ENCODE results near the gene ABITRAM. TPM values are rescaled to one million over a fixed set of nuclear protein-coding genes. Genes with fewer than 3 reads are reported as not detected.
"Not testable (repeated sequence)": the region's sequence is repeated elsewhere in the genome, so short reads cannot be mapped to it uniquely, and the experiment has no call there.

Gene ABITRAM
- polyA plus RNA-seq, 1 experiment, result 24.5 TPM

DNA sequence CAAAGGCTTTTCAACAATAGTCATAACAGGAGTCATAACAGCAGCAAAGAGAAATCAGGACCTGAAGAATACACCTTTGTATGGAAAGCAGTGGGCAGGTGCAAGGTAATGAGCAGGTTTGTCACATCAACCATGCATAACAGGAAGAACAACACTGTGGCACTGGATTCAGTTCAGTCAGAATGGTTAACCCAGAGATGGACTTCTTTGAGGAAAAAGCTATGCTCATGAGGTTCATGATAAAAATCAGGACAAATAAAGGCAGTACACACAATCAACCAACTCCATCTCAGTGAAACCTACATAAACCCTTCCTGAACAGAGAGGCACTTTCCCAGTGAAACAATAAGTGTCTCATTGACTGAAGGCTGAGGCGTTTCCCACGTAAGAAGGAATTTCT is 27.0 kb downstream of the ABITRAM start:
- no peaks in the 10 kb centered on the region for H3K9me3 ChIP-seq (ENCODE audit: control insufficient read depth, insufficient read depth, low read length)
- no peak for DNase-seq (ENCODE audit: low read depth, low spot score)
- no peaks in the 10 kb centered on the region for H3K27me3 ChIP-seq (ENCODE audit: control insufficient read depth, insufficient read depth, low read length)
- H3K27ac ChIP-seq (ENCODE audit: low read depth, low read length), result no peak overlapping the region
- no peak overlapping the region for H3K4me3 ChIP-seq (ENCODE audit: low read depth, low read length)
- TF ChIP-seq, protein P1, sequence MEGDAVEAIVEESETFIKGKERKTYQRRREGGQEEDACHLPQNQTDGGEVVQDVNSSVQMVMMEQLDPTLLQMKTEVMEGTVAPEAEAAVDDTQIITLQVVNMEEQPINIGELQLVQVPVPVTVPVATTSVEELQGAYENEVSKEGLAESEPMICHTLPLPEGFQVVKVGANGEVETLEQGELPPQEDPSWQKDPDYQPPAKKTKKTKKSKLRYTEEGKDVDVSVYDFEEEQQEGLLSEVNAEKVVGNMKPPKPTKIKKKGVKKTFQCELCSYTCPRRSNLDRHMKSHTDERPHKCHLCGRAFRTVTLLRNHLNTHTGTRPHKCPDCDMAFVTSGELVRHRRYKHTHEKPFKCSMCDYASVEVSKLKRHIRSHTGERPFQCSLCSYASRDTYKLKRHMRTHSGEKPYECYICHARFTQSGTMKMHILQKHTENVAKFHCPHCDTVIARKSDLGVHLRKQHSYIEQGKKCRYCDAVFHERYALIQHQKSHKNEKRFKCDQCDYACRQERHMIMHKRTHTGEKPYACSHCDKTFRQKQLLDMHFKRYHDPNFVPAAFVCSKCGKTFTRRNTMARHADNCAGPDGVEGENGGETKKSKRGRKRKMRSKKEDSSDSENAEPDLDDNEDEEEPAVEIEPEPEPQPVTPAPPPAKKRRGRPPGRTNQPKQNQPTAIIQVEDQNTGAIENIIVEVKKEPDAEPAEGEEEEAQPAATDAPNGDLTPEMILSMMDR (IDR thresholded peaks at IDR 0.05; ENCODE audit: low read depth, low read length), result no peak
- CTCF ChIA-PET, result no interaction called here
- POLR2A ChIA-PET, result no interaction called here

DNA sequence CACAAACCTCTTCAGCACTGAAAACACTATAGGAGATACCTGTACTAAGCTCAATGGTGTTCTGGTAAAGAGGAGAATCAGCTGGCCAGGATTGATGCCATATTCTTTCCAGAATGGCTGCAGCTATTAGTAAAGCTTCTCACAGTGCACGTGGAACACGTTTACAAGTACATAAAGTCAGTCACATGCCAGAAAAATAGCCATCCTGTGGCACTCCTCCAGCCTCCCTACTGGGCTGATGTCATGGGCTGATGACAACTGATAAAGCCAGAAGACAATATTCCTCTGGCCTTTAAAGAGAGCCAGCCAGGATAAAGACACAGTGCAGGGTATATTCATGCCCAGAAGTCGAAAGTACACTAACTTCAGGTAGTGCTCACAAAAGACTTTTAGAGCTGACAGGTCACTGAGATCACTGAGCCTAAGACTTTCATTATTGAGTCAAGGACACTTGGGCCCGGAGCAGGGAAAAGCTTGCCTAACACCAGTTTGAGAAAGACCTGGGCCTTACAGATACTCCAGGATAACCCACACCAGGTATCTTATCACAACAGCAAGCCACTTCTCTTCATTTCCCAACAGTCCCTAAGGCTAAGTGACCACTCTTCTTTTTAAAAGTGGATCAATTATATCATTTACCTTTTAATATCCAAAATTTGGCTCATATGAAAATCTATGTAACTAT is 29.4 kb downstream of the ABITRAM start:
- TF ChIP-seq, protein P1 (IDR thresholded peaks at IDR 0.05; ENCODE audit: low read depth, low read length), result no peak
- H3K27me3 ChIP-seq (ENCODE audit: control insufficient read depth, insufficient read depth, low read length), result no peaks in the 10 kb centered on the region
- no peak overlapping the region for H3K27ac ChIP-seq (ENCODE audit: low read depth, low read length)
- ChIA-PET CTCF (interaction anchor here (4.7 kb wide), 1 partner anchor 10 kb away, joined by 29 read pairs; no protein-coding TSS in a partner anchor), POLR2A (no interaction called here)
- H3K9me3 ChIP-seq (ENCODE audit: control insufficient read depth, insufficient read depth, low read length), result no peaks in the 10 kb centered on the region
- no peak for DNase-seq (ENCODE audit: low read depth, low spot score)
- no peak overlapping the region for H3K4me3 ChIP-seq (ENCODE audit: low read depth, low read length)

DNA sequence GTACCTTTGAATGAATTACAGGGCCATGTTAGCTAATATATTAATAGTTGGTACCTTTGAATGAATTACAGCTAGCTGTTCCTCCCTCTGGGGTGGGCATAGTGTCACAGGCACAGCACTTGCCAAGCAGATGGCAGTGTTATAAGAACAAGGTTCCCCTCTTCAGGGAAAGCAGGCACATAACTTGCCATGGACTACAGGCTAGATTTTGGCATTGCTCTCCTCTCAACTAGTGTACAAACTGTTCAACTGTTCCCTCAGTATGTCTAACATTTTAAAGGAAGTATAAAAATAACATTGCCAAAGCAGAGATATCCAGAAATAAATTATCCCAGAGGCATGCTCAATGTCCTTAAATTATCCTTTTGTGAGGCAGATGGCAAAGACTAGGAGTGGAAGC is 33.7 kb downstream of the ABITRAM start:
- DNase-seq (ENCODE audit: low read depth, low spot score), result no peak
- CTCF ChIA-PET, result interaction anchor here (3.9 kb wide), 1 partner anchor 14 kb away, joined by 22 read pairs; no protein-coding TSS in a partner anchor
- POLR2A ChIA-PET, result no interaction called here
- TF ChIP-seq, protein P1 (IDR thresholded peaks at IDR 0.05; ENCODE audit: low read depth, low read length), result no peak
- Histone ChIP-seq H3K9me3 (ENCODE audit: control insufficient read depth, insufficient read depth, low read length) (no peaks in the 10 kb centered on the region), H3K27ac (ENCODE audit: low read depth, low read length) (no peak overlapping the region), H3K27me3 (ENCODE audit: control insufficient read depth, insufficient read depth, low read length) (no peaks in the 10 kb centered on the region), H3K4me3 (ENCODE audit: low read depth, low read length) (no peak overlapping the region)

DNA sequence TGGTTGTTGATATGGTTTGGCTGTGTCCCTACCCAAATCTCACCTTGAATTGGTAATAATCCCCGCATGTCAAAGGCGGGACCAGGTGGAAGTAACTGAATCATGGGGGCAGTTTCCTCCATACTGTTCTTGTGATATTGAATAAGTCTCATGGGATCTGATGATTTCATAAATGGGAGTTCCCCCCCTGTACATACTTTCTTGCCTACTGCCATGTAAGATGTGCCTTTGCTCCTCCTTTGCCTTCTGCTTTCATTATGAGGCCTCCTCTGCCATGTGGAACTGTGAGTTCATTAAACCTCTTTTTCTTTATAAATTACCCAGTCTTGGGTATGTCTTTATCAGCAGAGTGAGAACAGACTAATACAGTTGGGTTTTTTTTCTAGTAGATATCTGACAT is 37.2 kb downstream of the ABITRAM start:
- DNase-seq (ENCODE audit: low read depth, low spot score); H3K9me3 ChIP-seq (ENCODE audit: control insufficient read depth, insufficient read depth, low read length); H3K27me3 ChIP-seq (ENCODE audit: control insufficient read depth, insufficient read depth, low read length); H3K4me3 ChIP-seq (ENCODE audit: low read depth, low read length); H3K27ac ChIP-seq (ENCODE audit: low read depth, low read length); POLR2A ChIA-PET: not testable (repeated sequence)
- CTCF ChIA-PET, result interaction anchor here (1.2 kb wide), 1 partner anchor 17 kb away, joined by 6 read pairs; no protein-coding TSS in a partner anchor

DNA sequence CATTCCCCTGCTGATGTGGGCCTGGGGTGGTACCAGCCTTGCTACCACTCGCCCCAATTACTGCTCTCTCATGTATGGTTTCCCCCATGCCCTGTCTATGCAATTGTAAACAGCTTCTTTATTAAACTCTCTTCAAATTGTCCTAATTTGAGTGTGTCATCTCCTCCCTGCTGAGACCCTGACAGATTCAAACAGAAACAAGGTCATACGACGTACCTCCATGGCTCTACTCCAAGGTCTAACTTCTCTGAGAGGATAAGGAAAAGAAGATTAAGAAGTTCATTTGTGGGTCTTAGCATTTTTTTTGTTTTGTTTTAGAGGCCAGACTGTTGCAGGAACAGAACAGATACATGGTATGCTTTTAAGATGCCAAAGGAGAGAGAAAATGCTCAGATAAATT is 38.0 kb downstream of the ABITRAM start:
- Histone ChIP-seq H3K27me3 (ENCODE audit: control insufficient read depth, insufficient read depth, low read length) (no peaks in the 10 kb centered on the region), H3K27ac (ENCODE audit: low read depth, low read length) (no peak overlapping the region), H3K9me3 (ENCODE audit: control insufficient read depth, insufficient read depth, low read length) (no peaks in the 10 kb centered on the region), H3K4me3 (ENCODE audit: low read depth, low read length) (no peak overlapping the region)
- no peak for DNase-seq (ENCODE audit: low read depth, low spot score)
- TF ChIP-seq, protein P1 (IDR thresholded peaks at IDR 0.05; ENCODE audit: low read depth, low read length), result no peak
- ChIA-PET CTCF (interaction anchor here (0.9 kb wide), 1 partner anchor 18 kb away, joined by 3 read pairs; no protein-coding TSS in a partner anchor), POLR2A (interaction anchor here (0.7 kb wide), 1 partner anchor 40 kb away, joined by 3 read pairs; no protein-coding TSS in a partner anchor)
